ENCODE data around the gene AATF. TPM values are rescaled to one million over a fixed set of nuclear protein-coding genes. Genes with fewer than 3 reads are reported as not detected.

Gene AATF
- total RNA-seq, 1 donor from 2014 or later = 25.0 TPM

DNA sequence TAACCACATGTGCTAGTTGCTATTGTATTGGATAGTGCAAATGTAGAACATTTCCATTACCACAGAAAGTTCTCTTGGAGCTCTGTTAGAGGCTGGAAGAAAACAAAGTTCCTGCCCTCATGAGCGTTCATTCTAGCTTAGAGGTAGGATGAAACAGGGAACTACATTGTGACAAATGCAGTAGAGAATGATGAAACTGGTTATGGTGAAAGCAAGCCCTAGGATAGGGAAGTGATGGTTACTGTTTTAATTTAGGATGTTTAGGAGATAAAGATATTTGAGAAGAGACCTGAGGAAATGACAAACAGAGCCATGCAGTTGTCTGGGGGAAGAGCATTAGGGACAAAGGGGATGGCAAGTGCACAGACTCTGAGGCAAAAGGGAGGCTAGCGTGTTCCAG lies 50.7 kb downstream of the AATF start:
- Mint-ChIP-seq H3K9me3 (ENCODE audit: unreplicated experiment) (peaks cover 6% of the 10 kb centered on the region), H3K27me3 (ENCODE audit: unreplicated experiment) (peaks cover 2% of the 10 kb centered on the region), H3K4me1 (ENCODE audit: unreplicated experiment) (no peaks in the 10 kb centered on the region), H3K27ac (ENCODE audit: unreplicated experiment) (no peak overlapping the region), H3K36me3 (ENCODE audit: low read depth, unreplicated experiment) (peaks cover 39% of the 10 kb centered on the region), H3K4me3 (ENCODE audit: unreplicated experiment) (no peak overlapping the region)
- TF ChIP-seq, protein P1, sequence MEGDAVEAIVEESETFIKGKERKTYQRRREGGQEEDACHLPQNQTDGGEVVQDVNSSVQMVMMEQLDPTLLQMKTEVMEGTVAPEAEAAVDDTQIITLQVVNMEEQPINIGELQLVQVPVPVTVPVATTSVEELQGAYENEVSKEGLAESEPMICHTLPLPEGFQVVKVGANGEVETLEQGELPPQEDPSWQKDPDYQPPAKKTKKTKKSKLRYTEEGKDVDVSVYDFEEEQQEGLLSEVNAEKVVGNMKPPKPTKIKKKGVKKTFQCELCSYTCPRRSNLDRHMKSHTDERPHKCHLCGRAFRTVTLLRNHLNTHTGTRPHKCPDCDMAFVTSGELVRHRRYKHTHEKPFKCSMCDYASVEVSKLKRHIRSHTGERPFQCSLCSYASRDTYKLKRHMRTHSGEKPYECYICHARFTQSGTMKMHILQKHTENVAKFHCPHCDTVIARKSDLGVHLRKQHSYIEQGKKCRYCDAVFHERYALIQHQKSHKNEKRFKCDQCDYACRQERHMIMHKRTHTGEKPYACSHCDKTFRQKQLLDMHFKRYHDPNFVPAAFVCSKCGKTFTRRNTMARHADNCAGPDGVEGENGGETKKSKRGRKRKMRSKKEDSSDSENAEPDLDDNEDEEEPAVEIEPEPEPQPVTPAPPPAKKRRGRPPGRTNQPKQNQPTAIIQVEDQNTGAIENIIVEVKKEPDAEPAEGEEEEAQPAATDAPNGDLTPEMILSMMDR (IDR thresholded peaks at IDR 0.05; ENCODE audit: unreplicated experiment) = no peak
- DNase-seq (ENCODE audit: low spot score) = no peak

- Mint-ChIP-seq H3K27me3 (ENCODE audit: unreplicated experiment) (no peaks in the 10 kb centered on the region), H3K36me3 (ENCODE audit: low read depth, unreplicated experiment) (no peaks in the 10 kb centered on the region), H3K9me3 (ENCODE audit: unreplicated experiment) (no peaks in the 10 kb centered on the region), H3K27ac (ENCODE audit: unreplicated experiment) (no peak overlapping the region), H3K4me3 (ENCODE audit: unreplicated experiment) (no peak overlapping the region), H3K4me1 (ENCODE audit: unreplicated experiment) (no peaks in the 10 kb centered on the region)
- TF ChIP-seq, protein P1 (IDR thresholded peaks at IDR 0.05; ENCODE audit: unreplicated experiment) = no peak
- no peak for DNase-seq (ENCODE audit: low spot score)
Measured at GRCh38 chr17:37016780-37017179, 68.0 kb downstream of the AATF start.

DNA sequence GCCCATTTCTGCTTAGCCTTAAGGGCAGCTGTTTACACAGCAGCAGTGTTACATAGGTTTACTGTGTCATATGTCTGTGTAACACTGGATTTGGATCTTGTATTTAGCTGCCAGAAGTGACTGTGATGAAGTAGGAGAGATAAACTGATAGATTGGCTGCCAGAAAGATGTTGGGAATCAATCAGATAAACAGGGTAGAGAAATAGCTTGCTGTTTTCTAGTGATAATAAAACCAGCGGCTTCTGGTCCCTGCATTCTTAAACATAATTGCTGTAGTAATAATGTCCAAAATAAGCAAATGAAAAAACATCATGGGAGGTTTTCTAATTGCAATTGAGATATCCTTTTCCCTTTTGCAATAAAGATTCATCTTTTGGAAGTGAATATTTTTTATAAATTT lies 68.7 kb downstream of the AATF start:
- Mint-ChIP-seq H3K27me3 (ENCODE audit: unreplicated experiment) (no peaks in the 10 kb centered on the region), H3K4me1 (ENCODE audit: unreplicated experiment) (no peaks in the 10 kb centered on the region), H3K36me3 (ENCODE audit: low read depth, unreplicated experiment) (no peaks in the 10 kb centered on the region), H3K9me3 (ENCODE audit: unreplicated experiment) (no peaks in the 10 kb centered on the region), H3K4me3 (ENCODE audit: unreplicated experiment) (no peak overlapping the region), H3K27ac (ENCODE audit: unreplicated experiment) (no peak overlapping the region)
- TF ChIP-seq, protein P1 (IDR thresholded peaks at IDR 0.05; ENCODE audit: unreplicated experiment) = no peak
- DNase-seq (ENCODE audit: low spot score) = no peak

- H3K9me3 Mint-ChIP-seq (ENCODE audit: unreplicated experiment) = no peaks in the 10 kb centered on the region
- no peak overlapping the region for H3K27ac Mint-ChIP-seq (ENCODE audit: unreplicated experiment)
- no peaks in the 10 kb centered on the region for H3K27me3 Mint-ChIP-seq (ENCODE audit: unreplicated experiment)
- peaks cover 4% of the 10 kb centered on the region for H3K4me1 Mint-ChIP-seq (ENCODE audit: unreplicated experiment)
- H3K36me3 Mint-ChIP-seq (ENCODE audit: low read depth, unreplicated experiment) = no peaks in the 10 kb centered on the region
- DNase-seq (ENCODE audit: low spot score) = no peak
- TF ChIP-seq, protein P1 (IDR thresholded peaks at IDR 0.05; ENCODE audit: unreplicated experiment) = no peak
- H3K4me3 Mint-ChIP-seq (ENCODE audit: unreplicated experiment) = no peak overlapping the region
Measured at GRCh38 chr17:37019117-37019740, 70.5 kb downstream of the AATF start.

GRCh38 chr17:37019741-37020129 lies 71.0 kb downstream of the AATF start:
- Mint-ChIP-seq H3K4me3 (ENCODE audit: unreplicated experiment) (no peak overlapping the region), H3K36me3 (ENCODE audit: low read depth, unreplicated experiment) (no peaks in the 10 kb centered on the region), H3K27ac (ENCODE audit: unreplicated experiment) (no peak overlapping the region), H3K4me1 (ENCODE audit: unreplicated experiment) (peaks cover 5% of the 10 kb centered on the region), H3K9me3 (ENCODE audit: unreplicated experiment) (no peaks in the 10 kb centered on the region), H3K27me3 (ENCODE audit: unreplicated experiment) (no peaks in the 10 kb centered on the region)
- TF ChIP-seq, protein P1 (IDR thresholded peaks at IDR 0.05; ENCODE audit: unreplicated experiment) = no peak
- DNase-seq (ENCODE audit: low spot score) = no peak
